Nephron (organoid): ENCODE results near the gene DIS3L2.

Source experiments
- H3K27ac Mint-ChIP-seq, 3 experiments: 2 replicates each; pipeline ENCODE4 v1.8.0; 2020; ENCODE audit warnings: mixed read lengths in 3 of 3, mild to moderate bottlenecking in 2 of 3, moderate library complexity in 1 of 3
- H3K27me3 Mint-ChIP-seq: 2 replicates; pipeline ENCODE4 v1.8.0; 2021; ENCODE audit warnings: low read depth, mild to moderate bottlenecking, moderate library complexity, mixed read lengths
- H3K36me3 Mint-ChIP-seq: 2 replicates; pipeline ENCODE4 v1.8.0; 2020; ENCODE audit warnings: low read depth, mixed read lengths
- H3K4me1 Mint-ChIP-seq: 2 replicates; pipeline ENCODE4 v1.8.0; 2020; ENCODE audit warnings: mixed read lengths
- H3K4me3 Mint-ChIP-seq, 3 experiments: 2 replicates each; pipeline ENCODE4 v1.8.0; 2020; ENCODE audit warnings: mild to moderate bottlenecking in 3 of 3, mixed read lengths in 3 of 3, moderate library complexity in 2 of 3
- H3K9me3 Mint-ChIP-seq: 2 replicates; pipeline ENCODE4 v1.8.0; 2020; ENCODE audit warnings: mixed read lengths
- CTCF ChIP-seq, 3 experiments: fragments of 200-600 bp; sonication (generic); IDR thresholded peaks; one replicate each; pipeline ENCODE4 v1.5.0; 2021; ENCODE audit warnings: antibody characterized with exemption in 3 of 3; ENCODE audit not compliant: unreplicated experiment in 3 of 3

The DIS3L2 gene

GRCh38 chr2:231919341-231920035, 42.0 kb upstream of the DIS3L2 start:
- Mint-ChIP-seq H3K9me3 (no peaks in the 10 kb centered on the region), H3K36me3 (no peaks in the 10 kb centered on the region), H3K27ac (no peak overlapping the region), H3K4me3 (no peak overlapping the region), H3K4me1 (peaks cover 10% of the 10 kb centered on the region), H3K27me3 (peaks cover 40% of the 10 kb centered on the region)
- no peak for TF ChIP-seq CTCF (IDR thresholded peaks at IDR 0.05; ENCODE audit: unreplicated experiment in 3 of 3)

GRCh38 chr2:231920366-231920765, 41.1 kb upstream of the DIS3L2 start:
- no peak overlapping the region for H3K27ac Mint-ChIP-seq
- no peaks in the 10 kb centered on the region for H3K9me3 Mint-ChIP-seq
- H3K4me3 Mint-ChIP-seq, result no peak overlapping the region
- H3K36me3 Mint-ChIP-seq, result no peaks in the 10 kb centered on the region
- peaks cover 48% of the 10 kb centered on the region for H3K27me3 Mint-ChIP-seq
- peaks cover 10% of the 10 kb centered on the region for H3K4me1 Mint-ChIP-seq
- no peak for TF ChIP-seq CTCF (IDR thresholded peaks at IDR 0.05; ENCODE audit: unreplicated experiment in 3 of 3)

- no peaks in the 10 kb centered on the region for H3K36me3 Mint-ChIP-seq
- no peak overlapping the region for H3K4me3 Mint-ChIP-seq
- no peaks in the 10 kb centered on the region for H3K9me3 Mint-ChIP-seq
- H3K27ac Mint-ChIP-seq, result no peak overlapping the region
- H3K27me3 Mint-ChIP-seq, result peaks cover 49% of the 10 kb centered on the region
- H3K4me1 Mint-ChIP-seq, result peaks cover 10% of the 10 kb centered on the region
- TF ChIP-seq CTCF (IDR thresholded peaks at IDR 0.05; ENCODE audit: unreplicated experiment in 3 of 3), result no peak
Observed at GRCh38 chr2:231920795-231921194, 40.7 kb upstream of the DIS3L2 start.

GRCh38 chr2:231922311-231923009, 39.1 kb upstream of the DIS3L2 start:
- no peak overlapping the region for H3K4me3 Mint-ChIP-seq
- no peak overlapping the region for H3K27ac Mint-ChIP-seq
- no peaks in the 10 kb centered on the region for H3K36me3 Mint-ChIP-seq
- no peaks in the 10 kb centered on the region for H3K9me3 Mint-ChIP-seq
- no peak for TF ChIP-seq CTCF (IDR thresholded peaks at IDR 0.05; ENCODE audit: unreplicated experiment in 3 of 3)
- peaks cover 62% of the 10 kb centered on the region for H3K27me3 Mint-ChIP-seq
- peaks cover 21% of the 10 kb centered on the region for H3K4me1 Mint-ChIP-seq

GRCh38 chr2:231923010-231923344, 38.5 kb upstream of the DIS3L2 start:
- Mint-ChIP-seq H3K4me1 (peaks cover 26% of the 10 kb centered on the region), H3K36me3 (no peaks in the 10 kb centered on the region), H3K9me3 (no peaks in the 10 kb centered on the region), H3K27me3 (peaks cover 67% of the 10 kb centered on the region), H3K27ac (no peak overlapping the region), H3K4me3 (no peak overlapping the region)
- TF ChIP-seq CTCF (IDR thresholded peaks at IDR 0.05; ENCODE audit: unreplicated experiment in 3 of 3), result no peak
